Hematopoietic multipotent progenitor cell treated with erythropoietin and hydrocortisone succinate and interleukin-3 and kit ligand, for 4 days (in vitro differentiated cells): ENCODE results near the gene DYNLT5.
"Not testable (repeated sequence)": the region's sequence is repeated elsewhere in the genome, so short reads cannot be mapped to it uniquely, and the experiment has no call there.

ENCODE experiments used
- DNase-seq: peaks from one replicate; pipeline ENCODE4 v3.0.0-alpha.2; 2015

DYNLT5 gene

DNA sequence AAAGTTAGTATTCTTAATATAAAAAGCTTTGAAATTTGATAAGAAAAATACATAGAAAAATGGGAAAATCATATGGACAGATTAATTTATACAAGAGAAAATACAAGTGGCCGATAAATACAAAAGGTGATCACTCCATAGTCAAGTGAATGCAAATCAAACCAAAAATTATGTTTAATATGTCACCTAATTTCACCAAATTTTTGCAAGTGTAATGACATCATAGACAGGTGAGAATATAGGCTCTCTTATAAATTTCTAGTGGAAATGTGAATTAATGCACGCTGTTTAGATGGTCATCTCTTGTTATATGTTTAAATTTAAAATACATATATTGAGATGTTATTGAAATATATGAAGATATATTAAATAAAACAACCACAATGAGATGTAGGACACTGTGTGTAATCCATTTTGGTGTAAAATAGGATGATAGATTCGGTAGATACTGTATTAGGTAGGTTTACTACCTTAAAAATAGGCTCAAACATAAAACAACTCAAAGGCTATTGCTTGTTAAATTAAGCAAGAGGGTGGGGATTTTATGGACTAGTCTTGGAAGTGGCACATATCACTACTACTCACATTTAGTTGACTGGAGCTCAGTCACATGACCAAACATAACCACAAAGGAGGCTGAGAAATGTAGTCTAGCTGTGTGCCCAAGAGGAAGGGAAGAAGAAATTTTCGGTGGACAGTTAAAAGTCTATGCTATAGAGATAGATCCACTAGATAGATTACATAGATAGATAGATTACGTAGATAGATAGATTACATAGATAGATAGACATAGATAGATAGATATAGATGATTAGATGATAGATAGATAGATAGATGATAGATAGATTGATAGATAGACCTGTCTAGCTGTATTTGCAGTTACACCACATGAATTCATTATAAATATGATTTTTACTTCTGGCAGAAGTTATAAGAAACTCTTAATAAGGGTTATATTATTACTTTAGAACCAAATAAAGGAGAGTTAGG lies 39.7 kb downstream of the DYNLT5 start:
- DNase-seq: peak; percentile 23

DNA sequence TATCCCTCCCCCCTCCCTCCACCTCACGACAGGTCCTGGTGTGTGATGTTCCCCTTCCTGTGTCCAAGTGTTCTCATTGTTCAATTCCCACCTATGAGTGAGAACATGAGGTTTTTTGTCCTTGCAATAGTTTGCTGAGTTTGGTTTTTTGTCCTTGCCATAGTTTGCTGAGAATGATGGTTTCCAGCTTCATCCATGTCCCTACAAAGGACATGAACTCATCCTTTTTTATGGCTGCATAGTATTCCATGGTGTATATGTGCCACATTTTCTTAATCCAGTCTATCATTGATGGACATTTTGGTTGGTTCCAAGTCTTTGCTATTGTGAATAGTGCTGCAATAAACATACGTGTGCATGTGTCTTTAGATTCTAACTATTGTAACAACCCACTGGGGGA lies 43.6 kb downstream of the DYNLT5 start:
- not testable (repeated sequence) for DNase-seq

DNA sequence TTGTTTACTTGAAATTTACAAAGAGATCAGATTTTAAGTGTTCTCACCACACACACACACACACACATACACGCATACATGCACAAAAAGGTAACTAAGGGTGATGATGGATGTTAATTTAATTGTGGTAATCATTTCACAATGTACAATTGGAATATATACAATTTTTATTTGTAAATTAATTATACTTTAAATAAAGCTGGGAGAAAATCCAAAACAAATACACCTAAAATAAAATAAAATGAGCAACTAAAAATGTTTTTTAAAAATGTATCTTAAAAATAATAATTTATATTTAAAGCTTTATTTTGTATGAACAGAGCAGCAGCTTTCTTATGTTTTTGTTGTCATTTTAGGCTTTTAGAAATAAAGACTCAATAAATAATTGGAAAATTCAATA lies 57.0 kb downstream of the DYNLT5 start:
- DNase-seq: no peak

DNA sequence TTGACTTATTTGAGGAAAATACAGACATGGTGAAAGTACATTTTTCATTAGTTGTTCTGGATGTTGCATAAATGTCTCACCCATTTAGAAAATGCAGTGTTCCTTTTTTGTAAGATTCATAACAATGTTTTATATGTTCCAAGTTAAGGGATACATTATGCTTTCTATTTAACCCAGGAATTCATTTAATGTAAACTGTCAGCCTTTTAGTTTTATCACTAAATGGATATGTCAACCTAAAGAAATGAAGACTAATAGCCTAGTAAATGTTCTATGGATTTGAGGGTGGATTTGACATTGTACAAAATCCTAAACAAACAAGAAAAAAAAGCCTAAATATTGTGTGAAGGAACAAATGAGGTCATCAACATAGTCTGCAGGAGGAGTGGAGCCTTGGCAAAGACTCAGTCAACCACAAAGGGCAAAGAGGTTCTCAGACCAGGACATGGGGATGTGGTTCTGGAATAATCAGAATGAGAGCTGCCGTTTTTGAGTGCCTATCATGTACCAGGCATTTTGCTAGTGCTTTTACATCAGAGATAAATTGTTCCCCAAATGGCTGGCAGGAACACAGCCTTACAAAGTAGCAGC lies 57.6 kb downstream of the DYNLT5 start:
- no peak for DNase-seq

DNA sequence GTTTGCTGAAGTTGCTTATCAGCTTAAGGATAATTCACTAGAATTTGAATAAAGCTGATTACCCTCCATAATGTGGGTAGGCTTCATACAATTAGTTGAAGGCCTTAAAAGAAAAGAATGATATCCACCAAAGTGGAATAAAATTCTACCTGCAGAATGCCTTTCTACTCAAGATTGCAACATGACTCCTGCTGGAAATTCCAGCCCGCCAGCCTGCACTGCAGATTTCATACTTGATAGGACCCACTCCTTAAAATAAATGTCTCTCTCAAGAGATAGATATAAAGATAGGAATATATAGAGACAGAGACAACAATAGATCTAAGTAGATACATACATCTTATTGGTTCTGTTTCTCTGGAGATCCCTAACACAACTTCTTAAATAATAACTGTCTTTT lies 72.5 kb downstream of the DYNLT5 start:
- no peak for DNase-seq
